OCI-M2 (cell line): ENCODE measurements around the gene GOLGA7B.

Experiments used
- DNase-seq: peaks from one replicate; lab custom pipeline; 2025; ENCODE audit not compliant: unreplicated experiment; lab: John Stamatoyannopoulos, UW

GOLGA7B gene

GRCh38 chr10:97866524-97867219 is 17.0 kb downstream of the GOLGA7B start:
- no peak for DNase-seq

DNA sequence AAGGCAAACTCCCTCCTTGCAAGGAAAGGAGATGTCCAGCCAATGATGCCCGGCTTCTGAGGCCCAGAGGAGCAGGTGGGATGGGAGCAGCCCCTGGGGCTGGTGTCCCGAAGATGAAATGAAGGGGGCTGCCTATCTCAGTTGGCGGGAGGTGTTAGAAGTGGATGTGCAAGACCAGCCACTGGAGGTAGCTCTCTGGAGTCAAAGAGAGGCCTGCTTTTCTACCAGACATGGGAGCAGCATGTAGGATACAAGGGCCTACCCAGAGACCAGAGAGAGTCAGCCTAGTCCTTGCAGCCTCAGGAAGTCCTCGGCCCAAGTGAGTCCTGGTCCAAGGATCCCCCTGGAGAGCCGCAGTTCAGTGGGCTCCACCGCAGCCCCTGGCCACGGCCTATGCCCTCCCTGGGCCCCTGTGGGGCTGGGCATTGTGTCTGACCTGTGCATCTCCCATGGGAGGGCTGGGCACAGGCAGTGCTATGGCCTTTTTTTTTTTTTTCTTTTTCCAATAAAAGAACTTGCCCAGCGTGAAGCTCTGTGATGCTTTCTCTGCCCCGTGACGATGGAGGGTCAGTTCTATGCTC is 17.7 kb downstream of the GOLGA7B start:
- no peak for DNase-seq

- no peak for DNase-seq
These were observed 18.6 kb downstream of the GOLGA7B start for GRCh38 chr10:97868134-97868685.

GRCh38 chr10:97869091-97870042 is 19.7 kb downstream of the GOLGA7B start:
- no peak for DNase-seq

- DNase-seq, result no peak
These were observed 21.3 kb downstream of the GOLGA7B start for GRCh38 chr10:97870990-97871389.

- no peak for DNase-seq
These were observed 23.9 kb downstream of the GOLGA7B start for GRCh38 chr10:97873569-97873968.

GRCh38 chr10:97874332-97874731 is 24.7 kb downstream of the GOLGA7B start:
- no peak for DNase-seq

GRCh38 chr10:97875391-97875790 is 25.7 kb downstream of the GOLGA7B start:
- DNase-seq, result no peak

DNA sequence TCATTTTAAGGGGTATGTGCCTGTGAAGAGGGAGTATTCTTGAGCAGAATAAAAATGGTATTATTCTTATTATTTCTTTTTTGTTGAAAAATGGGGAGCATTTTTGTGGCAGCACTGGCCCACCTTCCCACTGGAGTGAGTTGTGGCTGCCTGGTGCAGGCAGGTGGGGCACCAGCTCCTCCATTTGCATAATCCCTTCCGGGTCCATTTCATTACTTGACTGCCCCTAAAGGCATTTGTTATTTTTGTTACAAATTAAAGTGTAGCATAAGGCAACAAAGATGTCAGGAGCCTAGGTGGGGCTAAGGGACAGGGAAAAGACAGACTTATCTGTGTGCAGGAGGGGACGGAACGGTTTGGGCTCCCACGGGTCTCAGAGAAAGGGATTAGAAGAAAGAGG is 26.8 kb downstream of the GOLGA7B start:
- no peak for DNase-seq

DNA sequence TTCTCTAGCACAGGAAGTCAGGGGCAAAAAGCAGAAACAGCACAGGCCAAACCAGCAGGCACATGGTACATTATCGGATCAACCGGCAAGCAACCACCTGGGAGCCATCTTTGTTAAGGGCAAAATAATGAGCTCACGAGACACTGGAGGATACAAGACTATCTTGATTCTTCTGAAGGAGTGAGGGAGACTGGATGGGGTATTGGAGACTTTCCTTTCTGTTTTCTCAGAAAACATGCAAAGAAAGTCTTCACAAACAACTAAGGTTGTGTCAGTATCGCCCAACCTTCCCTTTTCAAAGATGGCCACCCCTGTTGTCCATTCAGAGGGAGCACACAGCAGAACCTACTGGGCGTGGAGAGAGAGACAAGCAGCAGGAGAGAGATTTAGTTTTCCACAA is 29.6 kb downstream of the GOLGA7B start:
- no peak for DNase-seq

GRCh38 chr10:97880109-97880508 is 30.5 kb downstream of the GOLGA7B start:
- DNase-seq, result no peak

GRCh38 chr10:97882142-97883091 is 32.8 kb downstream of the GOLGA7B start:
- DNase-seq, result no peak

DNA sequence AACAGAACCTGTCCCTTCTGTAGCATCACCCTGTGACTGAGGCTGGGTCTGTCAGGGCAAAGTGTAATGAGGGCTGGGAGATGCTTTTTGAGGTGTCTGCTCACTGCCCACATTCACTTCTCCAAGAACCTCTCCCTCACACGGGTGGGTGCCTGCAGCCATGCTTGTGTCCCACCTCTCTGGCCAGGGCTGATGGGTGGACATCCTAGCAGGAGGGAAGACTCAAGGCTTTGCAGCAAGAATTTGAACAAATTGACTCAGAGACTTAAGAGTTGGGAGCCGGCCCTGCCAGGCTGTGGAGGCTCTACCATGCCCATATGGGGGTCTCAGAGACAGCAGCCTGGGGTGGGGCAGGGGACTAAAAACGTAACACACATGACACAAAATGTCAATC is 33.4 kb downstream of the GOLGA7B start:
- DNase-seq, result no peak

DNA sequence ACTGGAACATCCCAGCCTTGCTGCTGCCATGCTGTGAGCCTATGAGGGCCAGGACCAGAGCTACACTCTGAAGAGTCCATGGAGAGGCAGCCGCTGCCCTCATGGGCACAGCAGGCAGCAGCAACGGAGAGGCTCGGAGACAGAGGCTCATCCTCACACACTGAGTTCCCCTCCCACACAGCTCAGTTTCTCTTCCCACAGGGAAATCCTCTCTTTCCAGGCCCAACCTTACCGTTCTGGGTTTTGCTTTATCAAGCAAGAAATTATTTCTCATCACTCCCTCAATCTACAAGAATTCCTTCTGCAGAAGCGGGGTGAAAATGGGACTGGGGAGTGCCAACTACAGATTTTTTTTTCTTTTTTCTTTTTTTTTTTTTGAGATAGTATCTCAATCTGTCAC is 36.6 kb downstream of the GOLGA7B start:
- DNase-seq, result no peak

GRCh38 chr10:97887399-97887798 is 37.8 kb downstream of the GOLGA7B start:
- DNase-seq, result no peak

DNA sequence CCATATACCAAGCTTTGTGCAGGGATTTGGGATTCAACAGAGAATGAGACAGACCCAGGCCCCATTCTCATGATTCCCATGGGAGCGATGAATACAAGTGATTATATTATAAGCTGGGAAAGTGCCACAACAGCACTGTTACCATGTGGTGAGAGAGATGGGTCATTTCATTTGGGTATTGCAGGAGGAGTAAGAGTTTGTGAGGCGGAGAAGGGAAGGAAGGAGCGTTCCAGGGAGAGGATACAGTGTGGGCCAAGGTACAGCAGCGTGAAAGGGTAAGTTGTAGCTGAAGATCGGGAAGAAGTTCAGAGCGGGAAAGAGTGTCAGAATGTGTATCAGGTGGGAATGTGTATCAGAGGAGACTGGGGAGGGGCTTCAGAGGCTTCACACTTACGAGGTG is 38.5 kb downstream of the GOLGA7B start:
- DNase-seq, result no peak

DNA sequence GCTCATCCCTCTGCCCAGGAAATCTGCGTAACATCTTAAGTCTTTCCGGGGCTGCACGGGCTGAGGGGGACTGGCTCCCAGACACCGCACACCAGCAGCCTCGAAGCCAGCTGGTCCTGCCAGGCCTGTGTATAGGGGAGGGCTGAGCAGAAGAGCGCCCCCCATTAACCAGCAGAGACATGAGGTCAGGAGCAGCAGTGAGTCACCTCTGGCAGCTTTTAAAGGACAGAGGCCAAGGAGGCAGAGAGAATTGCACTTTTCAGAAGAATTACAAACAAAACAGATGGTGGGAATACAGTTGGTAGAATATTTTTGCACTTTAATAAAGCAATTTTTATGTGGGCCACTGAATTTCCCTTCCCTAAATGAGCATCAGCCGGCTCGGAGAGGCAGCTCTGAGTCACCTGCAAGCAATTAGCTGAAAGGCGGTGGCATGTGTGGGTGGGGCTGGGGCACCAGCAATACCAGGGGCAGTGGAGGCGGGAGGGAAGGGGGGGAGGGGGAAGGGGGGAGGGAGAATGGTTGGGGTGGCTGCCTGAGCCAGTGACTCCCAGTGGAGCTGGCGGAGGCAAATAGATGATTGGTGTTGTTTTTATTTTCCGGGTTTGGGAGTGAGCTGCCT is 39.1 kb downstream of the GOLGA7B start:
- no peak for DNase-seq

GRCh38 chr10:97889461-97890265 is 40.0 kb downstream of the GOLGA7B start:
- DNase-seq, result no peak

GRCh38 chr10:97891497-97892167 is 42.0 kb downstream of the GOLGA7B start:
- no peak for DNase-seq
